Epithelial cell of proximal tubule (primary cell): ENCODE data around the gene MARS2. TPM values are rescaled to one million over a fixed set of nuclear protein-coding genes. Genes with fewer than 3 reads are reported as not detected.
"Not testable (repeated sequence)": the region's sequence is repeated elsewhere in the genome, so short reads cannot be mapped to it uniquely, and the experiment has no call there.

Experiments
- DNase-seq: peaks from one replicate; pipeline ENCODE4 v3.0.0-alpha.2; 2011; ENCODE audit warnings: low read depth
- H3K4me3 ChIP-seq: 2 replicates; pipeline ENCODE4 v1.5.1; 2011; ENCODE audit warnings: low read depth, mild to moderate bottlenecking, low read length
- CTCF ChIP-seq: conservative IDR thresholded peaks from 2 replicates; pipeline ENCODE4 v1.5.1; 2012; ENCODE audit warnings: low read depth, mild to moderate bottlenecking, low read length
- total RNA-seq: library from RNA; depleted of rRNA; stranded (reverse); fragments of >200 nt; gene quantifications from 2 replicates; pipeline ENCODE4 v1.2.3, GENCODE V29; 2015

Gene MARS2
- total RNA-seq, 1 donor from 2014 or later = 5.8 TPM

DNA sequence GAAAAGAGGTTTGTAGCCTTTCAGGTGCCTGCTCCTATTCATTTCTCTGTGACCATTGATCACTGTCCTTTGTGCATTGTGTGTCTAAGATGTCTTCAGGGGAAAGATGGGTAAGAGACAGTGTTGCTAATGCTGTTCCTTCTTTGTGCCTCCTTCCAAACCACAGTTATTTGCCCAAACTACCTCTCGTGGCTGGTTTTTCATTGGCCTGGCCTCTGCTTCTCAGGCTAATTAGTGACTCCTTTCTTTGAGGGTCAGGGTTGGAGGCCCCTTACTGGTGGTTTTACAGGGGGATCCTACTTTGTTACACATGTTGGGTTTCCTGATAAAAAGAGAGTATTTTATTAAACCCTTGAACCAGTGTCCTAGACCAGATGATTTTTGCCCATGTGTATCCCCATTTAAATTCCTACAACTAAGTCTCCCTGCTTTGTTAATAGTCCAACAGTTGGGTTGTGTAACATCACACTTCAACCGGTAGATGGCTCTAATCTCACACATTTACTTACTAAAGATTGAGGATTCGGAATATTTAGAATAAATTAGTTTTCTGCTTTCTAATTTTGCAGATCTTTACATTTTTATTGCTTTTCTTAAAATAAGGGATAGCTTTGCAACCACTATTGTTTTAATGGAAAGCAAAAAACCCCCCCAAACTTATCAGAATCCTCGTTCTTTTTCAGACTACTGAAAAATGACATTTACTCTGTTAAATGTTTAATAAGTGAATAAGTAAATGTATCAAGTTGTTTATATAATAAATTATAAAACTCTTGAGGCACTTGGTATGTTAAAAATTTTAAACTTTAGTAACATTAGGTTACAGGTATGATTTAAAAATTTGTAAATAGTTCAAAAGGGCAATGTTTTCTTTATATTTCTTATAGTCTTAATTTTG, 2.4 kb downstream of the MARS2 start:
- TF ChIP-seq CTCF = peak; percentile 72
- peak overlapping the region; percentile 94 for H3K4me3 ChIP-seq
- no peak for DNase-seq

DNA sequence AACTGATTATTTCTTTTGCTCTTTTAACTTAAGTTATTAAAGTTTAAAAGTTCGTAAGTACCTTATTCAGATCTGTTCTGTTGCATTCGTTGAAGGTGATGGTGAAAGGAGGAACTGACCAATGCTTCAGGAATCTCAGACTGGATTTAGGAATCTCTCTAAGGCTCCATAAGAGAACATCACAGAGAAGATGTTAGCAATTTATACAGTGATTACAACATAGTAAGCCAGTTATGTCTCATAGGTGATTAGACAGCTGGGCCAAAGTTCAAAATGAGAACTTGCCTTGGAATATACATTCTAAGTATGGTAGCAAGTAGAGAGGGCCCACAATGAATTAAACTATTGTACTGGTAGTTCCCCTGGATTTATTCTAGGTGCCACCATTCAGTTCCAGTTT, 3.2 kb downstream of the MARS2 start:
- DNase-seq = no peak
- peak overlapping the region; percentile 10 for H3K4me3 ChIP-seq
- no peak for TF ChIP-seq CTCF

DNA sequence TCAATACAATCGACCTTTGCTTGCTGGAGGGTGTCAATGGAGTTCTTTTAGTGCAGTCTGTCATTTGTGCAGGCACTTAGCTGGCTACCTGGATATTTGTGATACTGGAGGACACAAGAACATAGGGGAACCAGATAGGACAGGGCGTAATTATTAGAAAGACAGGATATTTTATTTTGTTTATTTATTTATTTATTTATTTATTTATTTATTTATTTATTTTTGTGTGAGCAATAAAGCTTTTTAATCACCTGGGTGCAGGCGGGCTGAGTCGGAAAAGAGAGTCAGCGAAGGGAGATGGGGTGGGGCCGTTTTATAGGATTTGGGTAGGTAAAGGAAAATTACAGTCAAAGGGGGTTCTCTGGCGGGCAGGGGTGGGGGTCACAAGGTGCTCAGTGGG, 4.0 kb downstream of the MARS2 start:
- not testable (repeated sequence) for DNase-seq

DNA sequence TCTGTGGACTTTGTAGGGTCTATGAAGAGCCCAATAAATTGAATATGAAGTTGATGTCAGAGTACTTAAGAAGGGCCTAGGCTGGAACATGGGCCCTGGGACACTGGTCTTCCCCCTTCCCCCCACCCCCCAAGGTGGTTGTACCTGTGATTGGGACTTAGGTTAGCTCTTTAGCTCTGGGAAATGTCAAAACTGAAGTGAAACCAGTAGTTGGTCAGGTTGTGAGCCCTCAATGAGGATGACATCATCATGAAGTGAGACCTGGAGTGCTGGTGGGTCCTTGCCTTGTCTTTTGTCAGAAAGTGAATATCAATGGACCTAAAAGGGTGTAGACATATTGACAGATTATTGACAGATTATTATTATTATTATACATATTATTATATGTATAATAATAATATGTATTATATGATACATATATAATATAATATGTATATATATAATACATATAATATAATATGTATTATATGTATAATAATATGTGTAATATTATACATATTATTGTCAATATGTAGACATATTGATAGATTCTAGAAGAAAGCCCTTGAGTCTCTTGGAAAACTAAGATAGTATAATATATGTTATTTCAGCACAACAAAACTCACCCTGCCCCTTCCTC, 5.4 kb downstream of the MARS2 start:
- no peak for DNase-seq
- no peak for TF ChIP-seq CTCF
- H3K4me3 ChIP-seq = no peak overlapping the region

More for the DNA sequence above, 4.0 kb downstream of the MARS2 start:
- H3K4me3 ChIP-seq = not testable (repeated sequence)

DNA sequence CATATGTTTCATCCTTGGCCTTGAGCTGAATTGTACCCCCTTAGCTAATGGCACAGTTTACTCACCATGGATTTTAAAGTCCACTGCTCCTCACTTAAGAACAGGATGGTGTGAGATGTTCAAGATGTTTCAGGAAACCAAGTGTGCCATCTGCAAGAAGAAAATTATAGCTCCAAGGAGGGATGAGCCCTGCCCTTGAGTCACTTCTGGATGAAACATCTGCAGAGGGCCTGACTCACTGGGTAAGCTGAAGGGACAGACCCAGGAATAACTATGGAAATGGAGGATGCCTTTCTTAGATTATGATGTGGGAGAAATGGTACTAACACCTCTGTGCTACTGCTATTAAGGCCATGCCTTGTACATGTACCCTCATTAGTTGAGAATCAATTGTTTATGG, 6.4 kb downstream of the MARS2 start:
- TF ChIP-seq CTCF = no peak
- no peak for DNase-seq
- H3K4me3 ChIP-seq = no peak overlapping the region

GRCh38 chr2:197713271-197713670, 8.1 kb downstream of the MARS2 start:
- TF ChIP-seq CTCF = no peak
- DNase-seq = no peak
- H3K4me3 ChIP-seq = no peak overlapping the region

GRCh38 chr2:197717863-197718262, 12.7 kb downstream of the MARS2 start:
- no peak for TF ChIP-seq CTCF
- DNase-seq = no peak
- H3K4me3 ChIP-seq = no peak overlapping the region
